NCI-H446 (cell line): ENCODE measurements around the gene PRM2.
A peak's percentile ranks its signal among the peaks of the same experiment; 100 is the strongest.

Experiments used
- DNase-seq, 2 experiments: peaks; one replicate each; lab custom pipeline; 2025; lab: John Stamatoyannopoulos, UW

Gene PRM2

DNA sequence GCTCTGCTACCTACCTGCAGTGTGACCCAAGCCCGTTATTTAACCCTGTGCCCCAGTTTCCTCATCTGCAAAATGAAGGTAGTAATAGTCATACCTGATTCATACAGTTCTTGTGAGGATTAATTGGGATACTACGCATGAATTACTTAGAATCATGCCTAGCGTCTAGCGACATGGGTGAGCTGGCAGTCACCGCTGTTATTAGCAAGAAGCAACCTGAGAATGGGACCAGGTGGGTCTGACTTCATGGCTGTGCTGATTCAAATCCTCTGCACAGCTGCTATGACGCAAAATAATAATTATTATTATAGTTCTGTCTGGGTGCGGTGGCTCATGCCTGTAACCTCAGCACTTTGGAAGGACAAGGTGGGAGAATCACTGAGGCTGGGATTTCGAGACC is 28.1 kb downstream of the PRM2 start:
- no peak for DNase-seq

DNA sequence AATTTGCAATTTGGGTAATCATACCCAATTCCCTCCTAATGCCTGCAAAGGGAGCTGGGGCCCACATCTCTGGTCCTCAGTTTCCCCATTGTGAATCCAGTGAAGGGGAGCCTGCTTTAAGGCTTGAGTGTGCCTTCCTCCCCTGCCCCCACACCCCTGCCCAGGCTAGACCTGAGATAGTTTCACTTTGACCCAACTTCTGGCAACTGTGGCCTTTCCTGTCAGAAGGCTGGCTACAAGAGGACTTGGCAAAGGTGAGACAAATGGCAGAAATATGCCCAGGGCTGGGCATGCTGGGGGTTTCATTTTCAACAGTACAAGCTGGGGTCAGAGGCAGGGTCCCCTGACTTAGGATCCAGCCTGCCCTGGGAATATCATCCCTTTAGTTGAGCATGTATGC is 30.3 kb downstream of the PRM2 start:
- no peak for DNase-seq

DNA sequence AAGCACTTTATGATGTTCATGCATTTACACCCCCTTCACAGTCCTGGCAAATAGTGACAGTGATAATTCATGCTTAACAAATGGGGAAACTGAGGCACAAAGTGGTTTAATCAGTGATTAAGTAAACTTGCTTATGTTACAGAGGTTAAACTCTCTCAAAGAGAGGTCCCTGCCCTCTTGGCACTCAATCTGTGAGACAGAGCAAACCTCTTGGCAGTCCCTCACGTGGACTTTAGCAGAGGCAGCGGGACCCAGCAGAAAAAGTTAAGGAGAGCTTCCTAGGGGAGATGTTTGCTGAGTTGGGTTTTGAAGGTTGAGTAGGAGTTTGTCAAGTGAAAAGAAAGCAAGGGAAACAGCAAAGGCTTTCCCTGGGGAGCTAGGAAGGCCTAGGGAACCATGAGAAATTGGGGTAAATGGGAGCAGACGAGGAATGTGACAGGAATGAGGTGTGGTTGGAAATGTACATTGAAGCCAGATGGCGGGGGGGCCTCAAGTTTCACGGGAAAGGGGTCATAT is 31.0 kb downstream of the PRM2 start:
- DNase-seq = no peak

DNA sequence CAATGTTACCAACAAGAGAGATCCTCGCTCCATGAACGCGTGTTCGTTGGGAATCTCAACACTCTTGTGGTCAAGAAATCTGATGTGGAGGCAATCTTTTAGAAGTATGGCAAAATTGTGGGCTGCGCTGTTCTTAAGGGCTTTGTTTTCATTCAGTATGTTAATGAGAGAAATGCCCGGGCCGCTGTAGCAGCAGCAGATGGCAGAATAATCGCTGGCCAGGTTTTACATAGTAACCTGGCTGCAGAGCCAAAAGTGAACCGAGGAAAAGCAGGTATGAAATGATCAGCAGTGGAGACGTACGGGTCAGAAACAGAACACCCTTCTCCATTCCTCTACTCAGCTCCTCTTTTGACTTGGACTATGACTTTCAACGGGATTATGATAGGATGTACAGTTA is 33.6 kb downstream of the PRM2 start:
- DNase-seq = no peak

DNA sequence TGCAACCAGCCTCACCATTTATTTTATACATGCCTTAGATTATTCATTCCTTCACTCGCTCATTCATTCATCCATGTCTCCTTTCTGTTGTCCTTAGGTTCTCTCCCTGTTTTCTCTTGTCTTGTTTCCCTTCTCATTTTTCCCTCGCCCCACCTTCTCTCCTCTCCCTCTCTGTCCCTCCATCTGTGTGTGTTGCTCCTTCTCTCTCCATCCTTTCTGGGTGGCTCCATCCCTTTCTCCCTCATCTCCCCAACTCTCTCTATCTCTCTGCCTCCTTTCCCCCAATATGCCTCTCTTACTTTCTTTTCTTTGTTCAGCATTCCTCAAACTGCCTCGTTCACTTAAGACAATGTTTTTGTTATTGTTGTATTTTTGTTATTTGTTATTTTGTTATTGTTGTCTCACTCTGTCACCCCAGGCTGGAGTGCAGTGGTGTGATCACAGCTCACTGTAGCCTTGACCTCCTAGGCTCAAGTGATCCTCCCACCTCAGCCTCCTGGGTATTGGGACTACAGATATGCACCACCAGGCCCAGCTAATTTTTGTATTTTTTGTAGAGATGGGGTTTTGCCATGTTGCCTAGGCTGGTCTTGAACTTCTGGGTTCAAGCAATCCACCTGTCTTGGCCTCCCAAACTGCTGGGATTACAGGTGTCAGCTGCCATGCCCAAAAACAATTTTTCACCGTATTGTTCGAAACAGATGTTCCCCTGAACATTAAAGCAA is 34.6 kb downstream of the PRM2 start:
- DNase-seq = no peak

DNA sequence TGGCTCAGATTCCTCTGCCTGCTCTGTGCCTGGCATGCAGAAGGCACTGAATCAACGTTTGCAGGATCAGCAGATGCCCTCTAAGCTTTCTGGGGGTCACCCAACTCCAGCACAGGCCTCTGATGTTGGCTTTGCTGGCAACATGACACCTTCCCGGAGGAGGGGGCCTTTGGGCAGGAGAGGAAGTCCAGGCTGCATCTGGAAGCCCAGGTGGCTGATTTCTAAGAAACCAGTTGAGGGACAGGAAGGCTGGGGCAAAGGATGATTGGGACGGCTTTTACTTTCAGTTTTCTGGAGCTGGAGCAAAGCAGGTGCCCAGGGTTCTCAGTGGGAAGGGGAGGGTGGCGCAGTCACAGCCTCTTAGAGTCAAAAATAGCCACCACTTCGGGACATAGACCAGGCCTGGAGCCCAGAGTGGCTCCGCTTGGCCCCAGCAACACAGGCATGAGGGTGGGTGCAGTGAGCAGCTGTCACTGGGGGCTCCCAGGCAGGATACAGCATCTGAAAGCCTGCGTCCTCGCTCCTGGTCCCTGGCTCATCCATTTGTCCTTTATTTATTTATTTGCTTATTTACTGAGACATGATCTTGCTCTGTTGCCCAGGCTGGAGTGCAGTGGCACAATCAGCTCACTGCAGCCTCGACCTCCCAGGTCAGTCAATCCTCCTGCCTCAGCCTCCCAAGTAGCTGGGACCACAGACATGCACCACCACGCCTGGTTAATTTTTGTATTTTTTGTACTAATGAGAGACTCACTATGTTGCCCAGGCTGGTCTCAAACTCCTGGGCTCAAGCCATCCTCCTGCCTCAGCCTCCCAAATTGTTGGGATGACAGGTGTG is 35.4 kb downstream of the PRM2 start:
- DNase-seq = no peak

DNA sequence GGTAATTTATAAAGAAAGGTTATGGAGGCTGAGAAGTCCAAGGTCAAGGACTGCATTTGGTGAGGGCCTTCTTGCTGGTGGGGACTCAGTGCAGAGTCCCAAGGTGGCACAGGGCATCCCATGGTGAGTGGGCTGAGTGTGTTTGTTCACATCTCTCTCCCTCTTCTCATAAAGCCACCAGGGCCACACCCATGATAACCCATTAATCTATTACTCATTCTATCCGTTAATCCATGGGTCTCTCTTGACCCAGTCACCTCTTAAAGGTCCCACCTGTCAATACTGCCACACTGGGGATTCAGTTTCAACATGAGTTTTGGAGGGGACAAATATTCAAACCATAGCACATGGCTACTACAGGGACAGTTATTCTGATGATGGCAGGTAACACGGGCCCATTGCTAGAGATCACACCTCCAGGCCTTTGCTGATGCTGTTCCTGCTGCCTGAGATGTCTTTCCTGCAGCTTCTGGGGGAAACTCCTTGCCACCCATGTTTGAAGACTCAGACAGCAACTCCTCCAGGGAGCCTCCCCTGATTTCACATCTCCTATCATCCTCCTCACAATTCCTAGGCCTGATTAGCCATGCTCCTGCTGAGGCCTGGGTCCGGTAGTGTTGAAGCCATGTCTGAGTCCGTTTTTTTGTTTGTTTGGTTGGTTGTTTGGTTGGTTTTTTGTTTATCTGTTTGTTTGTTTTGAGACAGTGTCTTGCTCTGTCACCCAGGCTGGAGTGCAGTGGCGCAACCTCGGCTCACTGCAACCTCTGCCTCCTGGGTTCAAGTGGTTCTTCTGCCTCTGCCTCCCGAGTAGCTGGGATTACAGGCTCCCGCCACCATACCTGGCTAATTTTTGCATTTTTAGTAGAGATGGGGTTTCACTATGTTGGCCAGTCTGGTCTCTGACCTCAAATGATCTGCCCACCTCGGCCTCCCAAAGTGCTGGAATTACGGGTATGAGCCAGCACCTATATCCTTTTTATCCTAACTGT is 36.3 kb downstream of the PRM2 start:
- no peak for DNase-seq

DNA sequence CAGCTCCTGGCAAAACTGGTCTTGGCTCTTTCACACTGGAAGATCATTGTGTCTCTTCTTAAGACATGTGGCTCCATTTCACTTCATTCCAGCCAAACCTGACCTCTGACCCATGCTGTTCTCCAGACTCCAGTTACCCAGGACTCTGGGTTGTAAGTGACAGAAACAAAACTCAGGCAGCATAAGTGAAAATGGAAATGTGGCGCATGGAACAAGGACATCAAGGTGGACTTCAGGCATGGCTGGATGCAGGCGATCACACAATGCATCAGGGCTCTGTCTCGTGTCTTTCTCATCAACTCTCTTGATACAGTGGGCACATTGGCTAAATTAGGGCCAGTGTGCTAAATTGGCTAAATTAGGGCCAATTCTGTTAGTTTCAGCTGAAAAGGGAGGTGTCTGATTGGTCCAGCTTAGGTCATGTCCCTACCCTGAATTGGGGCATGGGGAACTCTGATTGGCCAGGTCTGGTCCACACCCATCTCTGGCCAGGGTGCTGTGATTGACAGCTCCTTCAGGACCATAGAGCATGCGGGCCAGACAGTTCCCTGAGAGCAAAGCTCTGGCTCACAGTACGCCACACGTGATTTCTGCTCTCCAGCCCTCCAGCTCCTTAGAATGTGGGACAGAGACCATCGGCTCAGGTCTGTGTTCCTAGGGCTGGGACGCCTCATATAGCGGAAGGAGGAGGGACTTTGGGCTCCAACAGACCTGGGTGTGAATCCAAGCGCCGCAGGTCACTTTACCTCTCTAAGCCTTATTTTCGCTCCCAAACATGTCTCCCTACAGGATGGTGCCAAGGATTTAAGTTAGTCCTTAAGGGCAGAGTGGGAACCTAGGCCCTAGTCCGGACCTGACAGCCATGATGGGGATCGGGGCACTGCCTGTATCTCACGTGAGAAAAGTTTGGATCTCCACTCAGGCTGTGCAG is 37.7 kb downstream of the PRM2 start:
- no peak for DNase-seq

DNA sequence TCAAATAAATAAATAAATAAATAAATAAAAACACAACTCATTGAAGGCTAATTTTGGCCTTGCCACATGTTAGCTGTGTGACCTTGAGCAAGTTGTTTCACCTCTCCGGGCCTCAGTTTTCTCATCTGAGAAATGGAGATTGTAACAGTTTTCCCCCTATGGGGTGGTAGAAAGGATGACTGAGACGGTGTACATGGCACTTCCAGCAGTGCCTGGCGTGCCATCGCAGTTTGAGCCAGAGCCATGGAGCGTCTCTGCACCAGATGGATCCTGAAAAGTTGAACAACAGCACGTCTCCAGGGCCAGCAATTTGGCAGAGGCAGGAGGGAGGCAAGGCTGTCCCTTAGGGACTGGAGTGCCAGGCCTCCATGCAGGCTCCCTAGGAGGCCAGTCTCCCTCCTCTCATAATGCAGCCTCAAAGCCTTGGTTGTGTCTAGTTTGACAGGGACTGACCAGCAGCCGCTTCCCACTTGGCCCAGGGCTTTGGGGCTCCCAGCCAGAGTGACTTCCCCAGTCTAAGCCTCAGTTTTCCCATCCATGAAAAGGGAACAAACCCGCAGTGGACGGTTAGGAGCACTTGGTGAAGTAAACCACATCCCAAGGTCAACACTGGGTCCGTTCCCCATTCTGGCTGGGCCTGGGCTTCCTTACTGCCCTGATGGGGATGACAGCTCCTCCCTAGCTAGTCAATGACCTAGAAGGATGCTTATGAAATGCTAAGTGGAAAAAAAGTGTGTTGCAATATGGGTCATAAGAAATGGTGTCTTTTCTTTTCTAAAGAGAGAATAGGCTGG is 39.6 kb downstream of the PRM2 start:
- DNase-seq = peak; percentile 8 to 62

DNA sequence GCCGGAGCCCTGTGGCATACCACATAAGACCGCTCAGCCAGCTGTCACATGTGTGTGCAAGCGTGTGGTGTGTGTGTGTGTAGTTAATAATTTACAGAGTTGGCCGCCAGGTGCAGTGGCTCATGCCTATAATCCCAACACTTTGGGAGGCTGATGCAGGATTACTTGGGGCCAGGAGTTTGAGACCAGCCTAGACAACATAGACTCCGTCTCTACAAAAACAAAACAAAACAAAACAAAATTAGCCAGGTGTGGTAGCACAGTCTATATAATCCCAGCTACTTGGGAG is 40.6 kb downstream of the PRM2 start:
- no peak for DNase-seq

DNA sequence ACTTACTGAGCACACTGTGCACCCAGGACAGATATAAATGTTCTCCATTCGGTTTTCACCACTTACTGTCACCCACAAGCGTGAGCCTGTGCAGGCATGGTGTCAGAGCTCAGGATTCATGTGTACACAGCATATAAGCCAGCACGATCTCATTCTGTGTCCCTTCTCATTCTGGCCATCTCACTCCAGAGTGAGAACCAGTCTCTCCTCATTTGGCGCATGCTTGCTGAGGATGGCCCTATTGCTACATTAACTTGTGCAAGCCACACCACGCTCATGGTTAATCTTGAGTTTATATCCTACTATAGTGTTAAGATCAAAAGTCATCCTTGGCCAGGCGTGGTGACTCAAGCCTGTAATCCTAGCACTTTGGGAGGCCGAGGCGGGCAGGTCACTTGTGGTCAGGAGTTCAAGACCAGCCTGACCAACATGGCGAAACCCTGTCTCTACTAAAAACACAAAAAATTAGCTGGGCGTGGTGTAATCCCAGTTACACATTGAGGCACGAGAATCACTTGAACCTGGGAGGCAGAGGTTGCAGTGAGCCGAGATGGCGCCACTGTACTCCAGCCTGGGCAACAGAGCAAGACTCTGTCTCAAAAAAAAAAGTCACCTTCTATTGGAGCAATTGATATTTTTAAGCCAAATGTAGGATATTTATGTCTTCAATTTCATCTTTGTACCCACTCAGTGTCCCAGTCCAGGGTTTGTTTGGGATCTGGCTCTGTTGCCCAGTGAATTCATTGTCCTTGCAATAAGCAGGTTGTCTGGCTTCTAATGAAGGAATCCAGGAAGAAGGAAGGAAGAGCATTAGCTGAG is 41.2 kb downstream of the PRM2 start:
- DNase-seq = no peak

DNA sequence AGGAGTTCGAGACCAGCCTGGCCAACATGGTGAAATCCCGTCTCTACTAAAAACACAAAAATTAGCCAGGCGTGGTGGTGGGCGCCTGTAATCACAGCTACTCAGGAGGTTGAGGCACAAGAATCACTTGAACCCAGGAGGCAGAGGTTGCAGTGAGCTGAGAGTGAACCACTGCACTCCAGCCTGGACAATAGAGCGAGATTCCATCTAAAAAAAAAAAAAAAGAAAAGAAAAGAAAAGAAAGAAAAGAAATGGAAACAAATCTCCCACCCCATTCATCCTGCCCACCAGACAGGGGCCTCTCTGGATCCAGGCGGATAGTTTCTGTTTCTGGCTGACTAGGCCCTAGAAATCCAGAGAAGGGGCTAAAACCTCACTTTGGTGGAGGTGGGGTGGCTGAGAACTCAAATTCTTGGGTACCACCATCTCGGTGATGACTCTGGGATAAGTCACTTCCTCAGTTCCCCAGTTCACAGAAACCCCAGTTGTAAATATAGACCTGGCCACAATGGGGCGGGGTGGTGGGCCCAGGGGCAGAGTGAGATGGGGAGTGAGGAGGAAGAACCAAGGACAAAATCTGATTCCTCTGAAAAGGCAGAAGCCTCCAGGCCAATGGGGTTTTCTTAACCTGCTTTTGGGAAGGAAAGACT is 42.4 kb downstream of the PRM2 start:
- no peak for DNase-seq

DNA sequence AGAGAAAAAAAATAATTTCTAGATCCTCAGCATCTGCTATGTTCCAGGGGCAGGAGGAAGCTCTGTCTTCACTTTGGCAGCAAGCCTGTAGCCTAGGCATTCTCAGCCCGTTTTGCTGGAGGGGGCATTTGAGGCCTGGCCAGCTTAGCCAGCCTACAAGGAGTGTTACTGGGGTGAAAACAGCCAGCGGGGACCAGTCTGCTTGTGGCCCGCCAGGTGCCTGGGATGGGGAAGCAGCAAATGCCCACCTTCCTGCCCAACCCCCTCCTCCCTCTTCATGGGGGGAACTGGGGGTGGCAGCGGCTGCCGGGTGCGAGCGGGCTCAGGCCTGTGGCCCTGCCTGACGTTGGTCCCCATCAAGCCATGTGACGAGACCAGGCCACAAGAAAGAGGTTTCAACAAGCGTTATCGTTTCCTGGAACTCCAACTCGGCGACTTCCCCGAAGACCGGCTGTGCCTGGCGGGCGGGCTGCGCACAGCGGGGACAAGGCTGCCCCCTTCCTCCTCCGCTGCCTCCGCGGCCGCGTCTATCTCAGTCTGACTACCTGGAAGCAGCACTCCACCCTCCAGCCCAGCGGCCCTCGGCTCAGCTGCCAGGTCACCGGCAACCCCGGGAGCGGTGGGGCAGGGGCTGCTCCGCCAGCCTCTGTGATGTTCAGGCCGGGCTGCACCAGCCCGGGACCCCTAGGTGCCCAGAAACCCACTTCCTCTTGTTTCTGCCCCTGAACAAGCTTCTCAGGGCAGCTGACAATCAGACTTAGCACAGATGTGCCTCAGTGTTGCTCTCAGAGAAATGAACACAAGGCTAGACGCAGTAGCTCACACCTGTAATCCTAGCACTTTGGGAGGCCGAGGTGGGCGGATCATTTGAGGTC is 43.2 kb downstream of the PRM2 start:
- DNase-seq = peak in 1 of 2 experiments; percentile 52

DNA sequence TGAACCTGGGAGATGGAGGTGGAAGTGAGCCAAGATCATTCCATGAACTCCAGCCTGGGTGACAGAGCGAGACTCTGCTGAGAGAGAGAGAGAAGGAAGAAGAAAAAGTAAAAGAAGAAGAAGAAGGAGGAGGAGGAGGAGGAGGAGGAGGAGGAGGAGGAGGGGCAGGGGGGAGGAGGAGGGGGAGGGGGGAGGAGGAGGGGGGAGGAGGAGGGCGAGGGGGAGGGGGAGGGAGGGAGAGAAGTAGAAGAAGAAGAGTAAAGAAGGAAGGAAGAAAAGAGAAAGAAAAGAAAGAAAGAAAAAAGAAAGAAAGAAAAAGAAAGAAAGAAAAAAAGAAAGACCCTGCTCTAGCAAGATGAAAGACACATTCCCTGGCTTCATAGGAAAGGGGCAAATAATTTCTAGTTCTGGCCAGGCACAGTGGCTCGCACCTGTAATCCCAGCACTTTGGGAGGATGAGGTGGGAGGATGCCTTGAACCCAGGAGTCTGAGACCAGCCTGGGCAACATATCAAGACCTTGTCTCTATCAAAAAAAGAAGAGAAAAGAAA is 43.9 kb downstream of the PRM2 start:
- no peak for DNase-seq

DNA sequence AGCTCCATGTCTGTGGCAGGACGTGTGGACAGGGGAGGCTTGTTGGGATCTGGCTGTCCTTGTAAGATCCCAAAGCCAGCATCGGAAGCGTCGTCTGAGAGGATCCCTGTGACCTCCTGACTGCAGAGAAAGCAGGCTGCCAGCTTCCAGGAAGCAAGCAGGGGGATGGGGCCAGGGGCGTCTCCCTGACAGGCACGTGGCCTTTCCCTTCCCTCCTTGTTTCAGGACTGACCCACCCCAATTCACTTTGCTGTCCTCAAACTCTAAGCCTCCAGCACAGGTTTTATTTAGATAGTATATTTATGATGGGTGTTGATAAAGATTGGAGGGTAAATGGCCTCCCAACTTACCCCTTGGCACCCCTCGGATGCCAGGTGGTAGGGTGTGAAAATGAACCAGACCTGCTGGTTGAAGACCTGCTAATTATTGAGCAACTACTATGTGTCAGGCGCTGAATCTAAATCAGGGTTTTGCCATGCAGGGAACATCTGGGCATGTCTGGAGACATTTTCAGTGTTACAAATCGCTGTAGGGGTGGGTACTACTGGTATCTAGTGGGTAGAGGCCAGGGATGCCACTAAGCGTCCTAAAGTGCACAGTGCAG is 44.8 kb downstream of the PRM2 start:
- no peak for DNase-seq

DNA sequence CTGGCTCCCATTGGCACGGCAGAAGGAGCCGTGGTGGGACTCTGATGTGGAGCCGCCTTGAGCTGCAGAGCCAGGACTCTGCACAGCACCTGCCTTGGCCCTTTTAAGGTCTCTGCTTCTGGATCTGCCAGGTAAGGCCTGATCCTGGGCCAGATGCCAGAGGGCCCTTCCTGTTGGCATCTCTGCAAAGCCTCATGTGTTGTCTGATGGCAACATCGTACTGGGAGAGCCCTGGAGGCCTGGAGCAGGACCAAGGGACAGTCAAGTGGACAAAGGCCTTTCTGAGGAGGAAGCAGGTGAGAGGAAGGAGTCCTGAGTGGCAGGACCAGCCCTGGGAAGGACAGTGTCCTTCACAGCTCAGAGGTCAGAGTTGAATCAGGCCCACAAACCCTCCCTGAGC is 46.4 kb downstream of the PRM2 start:
- no peak for DNase-seq

DNA sequence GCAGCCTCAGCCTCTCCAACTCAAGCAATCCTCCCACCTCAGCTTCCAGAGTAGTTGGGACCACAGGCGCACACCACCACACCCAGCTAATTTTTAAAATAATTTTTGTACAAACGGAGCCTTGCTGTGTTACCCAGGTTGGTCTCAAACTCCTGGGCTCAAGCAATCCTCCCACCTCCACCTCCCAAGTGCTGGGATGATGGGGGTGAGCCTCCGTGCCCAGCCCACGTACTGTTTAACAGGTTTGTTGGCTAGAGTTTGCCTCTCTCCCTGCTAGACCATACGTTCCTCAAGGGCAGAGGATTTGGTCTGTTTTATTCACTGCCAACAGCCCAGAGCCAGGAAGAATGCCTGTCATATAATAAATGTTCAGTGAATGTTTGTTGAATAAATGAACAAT is 46.8 kb downstream of the PRM2 start:
- no peak for DNase-seq
